Ishikawa (cell line): ENCODE results near the gene HOXA11.

Source experiments
- CEBPB ChIP-seq: IDR thresholded peaks from 2 replicates; pipeline ENCODE4 v1.6.1; 2012
- CREB1 ChIP-seq: IDR thresholded peaks from 2 replicates; pipeline ENCODE4 v1.6.1; 2012; ENCODE audit warnings: low read depth
- EGR1 ChIP-seq: IDR thresholded peaks from 2 replicates; pipeline ENCODE4 v1.6.1; 2012
- EP300 ChIP-seq: IDR thresholded peaks from 2 replicates; pipeline ENCODE4 v1.6.1; 2012; ENCODE audit warnings: borderline replicate concordance
- FOXM1 ChIP-seq: IDR thresholded peaks from 2 replicates; pipeline ENCODE4 v1.6.1; 2012; ENCODE audit warnings: low read depth, borderline replicate concordance
- MAX ChIP-seq: IDR thresholded peaks from 2 replicates; pipeline ENCODE4 v1.6.1; 2012
- NFIC ChIP-seq: IDR thresholded peaks from 2 replicates; pipeline ENCODE4 v1.6.1; 2012
- RAD21 ChIP-seq: IDR thresholded peaks from 2 replicates; pipeline ENCODE4 v1.6.1; 2012; ENCODE audit warnings: low read depth
- REST ChIP-seq: IDR thresholded peaks from 2 replicates; pipeline ENCODE4 v1.6.1; 2012; ENCODE audit warnings: low read depth, mild to moderate bottlenecking
- TAF1 ChIP-seq: IDR thresholded peaks from 2 replicates; pipeline ENCODE4 v1.6.1; 2012; ENCODE audit warnings: low read depth, mild to moderate bottlenecking
- TCF12 ChIP-seq: IDR thresholded peaks from 2 replicates; pipeline ENCODE4 v1.6.1; 2012; ENCODE audit warnings: low read depth
- TEAD4 ChIP-seq: IDR thresholded peaks from 2 replicates; pipeline ENCODE4 v1.6.1; 2012
- USF1 ChIP-seq: IDR thresholded peaks from 2 replicates; pipeline ENCODE4 v1.6.1; 2012
- YY1 ChIP-seq: IDR thresholded peaks from 2 replicates; pipeline ENCODE4 v1.6.1; 2012; ENCODE audit warnings: low read depth
- ZBTB7A ChIP-seq: IDR thresholded peaks from 2 replicates; pipeline ENCODE4 v1.6.1; 2012; ENCODE audit warnings: low read depth

HOXA11 gene

GRCh38 chr7:27172823-27173510 lies 12.1 kb downstream of the HOXA11 start:
- TF ChIP-seq FOXM1 (no peak), CREB1 (no peak), TAF1 (no peak; the same call in none of the 2 replicates), CEBPB (no peak), USF1 (no peak), NFIC (no peak), EP300 (no peak), MAX (0 out of 2 replicates have a peak, but pooled peaks have one; percentile 4), EGR1 (peak; percentile 26; the same call in 1 of the 2 replicates)

- no peak for TF ChIP-seq CREB1
- no peak for TF ChIP-seq MAX
- no peak for TF ChIP-seq TEAD4
- TF ChIP-seq TCF12 = no peak
- TF ChIP-seq NFIC = no peak
- no peak for TF ChIP-seq EP300
- TF ChIP-seq EGR1 = no peak
- no peak for TF ChIP-seq CEBPB
- TF ChIP-seq REST = no peak
Measured at GRCh38 chr7:27172315-27172774, 12.7 kb downstream of the HOXA11 start.

GRCh38 chr7:27171637-27172314 lies 13.3 kb downstream of the HOXA11 start:
- TF ChIP-seq REST (no peak), FOXM1 (no peak), TCF12 (no peak), TAF1 (no peak), MAX (no peak; the same call in 1 of the 2 replicates), YY1 (no peak), NFIC (no peak), ZBTB7A (no peak), CEBPB (no peak), USF1 (no peak), TEAD4 (no peak), EP300 (no peak), CREB1 (no peak), EGR1 (no peak), RAD21 (no peak)

GRCh38 chr7:27171325-27171636 lies 13.8 kb downstream of the HOXA11 start:
- TF ChIP-seq TEAD4 (no peak), FOXM1 (no peak), CEBPB (no peak), USF1 (no peak), EGR1 (no peak), REST (no peak), TAF1 (no peak), EP300 (no peak)
